Heart left ventricle (tissue), 13 donors: ENCODE data around the gene TSPAN15.

Source experiments
- POLR2A ChIP-seq, 2 donors: fragments of 450-650 bp; IDR thresholded peaks; one replicate each; pipeline ENCODE4 v1.6.1; 2017; ENCODE audit warnings: antibody characterized with exemption in 2 of 2, mild to moderate bottlenecking in 2 of 2, moderate library complexity in 2 of 2
- TF ChIP-seq, protein P1 (sequence below), 12 donors: fragments of 200-600 bp; sonication (generic) in 4 of 12; IDR thresholded peaks; one replicate each; pipeline versions ENCODE4 v1.5.0 to v1.8.0; 2018 to 2022; ENCODE audit warnings: antibody characterized with exemption in 12 of 12, mild to moderate bottlenecking in 5 of 12
- donor health status: ischemic (EF 13 %, LVEDD 7.1; RV severe dilation, severe dysfunction).
- donor health status: DM: no; HTN: yes; CAD: no.
- donor health status: DM: no; HTN: no; CAD: no.
- donor health status: ischemic (EF 25% LVEDD 6.9; RV normal size, moderate dysfunction).
- donor health status: ischemic (EF 25% LVEDD 5.7; RV mildly dilated, moderate dysfunction).
- donor health status: ischemic (EF 35%, LVEDD 5.7; RV mildly dilated, moderate dysfunction).
- donor health status: nonischemic (EF 11% LVEDD 7.7; RV severe dilation, severe dysfunction).
- donor health status: DM: yes; HTN: yes; CAD: no.
- donor health status: PGD.
- donor health status: ischemic (EF 29% LVEDD 5.4; RV normal size, mild dysfunction).
- donor health status: nonischemic (EF 23%, LVEDD 6.1; RV moderate dilation, normal function).

DNA sequence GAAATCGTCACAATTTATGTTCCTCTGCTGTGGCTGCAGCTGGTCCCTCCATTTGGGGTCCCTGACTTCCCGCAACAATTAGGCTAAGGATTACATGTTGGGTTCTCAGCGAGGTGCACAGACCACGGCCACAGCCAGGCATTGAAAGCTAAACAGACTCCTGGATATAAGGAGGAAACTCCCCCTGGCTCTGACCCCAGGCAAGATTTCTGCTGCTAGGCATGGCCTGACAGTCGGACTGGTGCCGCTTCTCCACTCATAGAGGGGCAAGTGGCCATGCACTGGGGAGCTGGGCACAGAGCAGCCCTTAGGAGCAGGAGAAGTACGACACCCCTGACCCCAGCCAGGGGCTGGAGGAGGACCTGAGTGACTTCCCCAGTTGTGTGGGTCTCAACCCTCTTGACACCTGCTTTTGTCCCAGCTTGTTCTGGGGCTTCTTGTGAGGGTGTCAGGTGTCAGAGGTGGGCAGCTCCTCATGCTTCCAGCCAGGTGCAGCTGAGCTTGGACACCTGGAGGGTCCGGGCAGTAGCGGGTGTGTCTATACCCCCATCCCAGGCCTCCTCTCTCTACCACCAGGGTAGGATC lies 38.3 kb downstream of the TSPAN15 start:
- no peak for TF ChIP-seq POLR2A (IDR thresholded peaks at IDR 0.05)
- TF ChIP-seq, protein P1, sequence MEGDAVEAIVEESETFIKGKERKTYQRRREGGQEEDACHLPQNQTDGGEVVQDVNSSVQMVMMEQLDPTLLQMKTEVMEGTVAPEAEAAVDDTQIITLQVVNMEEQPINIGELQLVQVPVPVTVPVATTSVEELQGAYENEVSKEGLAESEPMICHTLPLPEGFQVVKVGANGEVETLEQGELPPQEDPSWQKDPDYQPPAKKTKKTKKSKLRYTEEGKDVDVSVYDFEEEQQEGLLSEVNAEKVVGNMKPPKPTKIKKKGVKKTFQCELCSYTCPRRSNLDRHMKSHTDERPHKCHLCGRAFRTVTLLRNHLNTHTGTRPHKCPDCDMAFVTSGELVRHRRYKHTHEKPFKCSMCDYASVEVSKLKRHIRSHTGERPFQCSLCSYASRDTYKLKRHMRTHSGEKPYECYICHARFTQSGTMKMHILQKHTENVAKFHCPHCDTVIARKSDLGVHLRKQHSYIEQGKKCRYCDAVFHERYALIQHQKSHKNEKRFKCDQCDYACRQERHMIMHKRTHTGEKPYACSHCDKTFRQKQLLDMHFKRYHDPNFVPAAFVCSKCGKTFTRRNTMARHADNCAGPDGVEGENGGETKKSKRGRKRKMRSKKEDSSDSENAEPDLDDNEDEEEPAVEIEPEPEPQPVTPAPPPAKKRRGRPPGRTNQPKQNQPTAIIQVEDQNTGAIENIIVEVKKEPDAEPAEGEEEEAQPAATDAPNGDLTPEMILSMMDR (IDR thresholded peaks at IDR 0.05), result no peak
